Small intestine (tissue), 7 donors: ENCODE results near the gene WLS. TPM values are rescaled to one million over a fixed set of nuclear protein-coding genes. Genes with fewer than 3 reads are reported as not detected.
"Not testable (repeated sequence)": the region's sequence is repeated elsewhere in the genome, so short reads cannot be mapped to it uniquely, and the experiment has no call there.

Experiments
- DNase-seq, 2 donors: peaks; one replicate each; pipeline versions ENCODE4 v3.0.0 to v3.0.0-alpha.2; 2013
- FAIRE-seq: peaks from 2 replicates; lab custom pipeline; 2012; peaks lifted over from hg19 to GRCh38; lab: Jason Lieb, UNC
- H3K27ac ChIP-seq, 3 donors: one replicate each; pipeline ENCODE4 v1.5.1; 2013; ENCODE audit warnings: low read length in 2 of 3, mild to moderate bottlenecking in 2 of 3, control low read depth in 1 of 3, inconsistent platforms in 1 of 3, low read depth in 1 of 3, moderate library complexity in 1 of 3
- H3K27me3 ChIP-seq, 3 donors: one replicate each; pipeline ENCODE4 v1.6.1; 2013; ENCODE audit warnings: low read length in 3 of 3, inconsistent platforms in 1 of 3; ENCODE audit not compliant: control insufficient read depth in 3 of 3, insufficient read depth in 3 of 3
- H3K36me3 ChIP-seq, 3 donors: one replicate each; pipeline ENCODE4 v1.6.1; 2013; ENCODE audit warnings: low read length in 3 of 3, inconsistent platforms in 1 of 3, low read depth in 1 of 3, mild to moderate bottlenecking in 1 of 3, moderate library complexity in 1 of 3; ENCODE audit not compliant: control insufficient read depth in 3 of 3, insufficient read depth in 2 of 3
- H3K4me1 ChIP-seq, 3 donors: one replicate each; pipeline ENCODE4 v1.6.1; 2013; ENCODE audit warnings: low read length in 2 of 3, inconsistent platforms in 1 of 3, low read depth in 1 of 3, mild to moderate bottlenecking in 1 of 3, moderate library complexity in 1 of 3; ENCODE audit not compliant: control insufficient read depth in 3 of 3, insufficient read depth in 2 of 3
- H3K4me3 ChIP-seq, 3 donors: one replicate each; pipeline ENCODE4 v1.5.1; 2013; ENCODE audit warnings: low read length in 3 of 3, control low read depth in 1 of 3, inconsistent platforms in 1 of 3, low read depth in 1 of 3, mild to moderate bottlenecking in 1 of 3, moderate library complexity in 1 of 3
- H3K9me3 ChIP-seq, 2 donors: one replicate each; pipeline ENCODE4 v1.6.1; 2013; ENCODE audit warnings: low read depth in 1 of 2, low read length in 1 of 2; ENCODE audit not compliant: control insufficient read depth in 2 of 2, insufficient read depth in 1 of 2
- WGBS, 3 donors: extraction: QIAGEN DNeasy Blood & Tissue Kit; methylation state at CpG; one replicate each; pipeline ENCODE4 v1.1.7; 2013; 5-methylcytosine and 5-hydroxymethylcytosine counted together
- polyA plus RNA-seq, 4 donors: library from polyadenylated mRNA; stranded (reverse) in 3 of 4; unstranded in 1 of 4; fragments of 200-250 nt in 3 of 4; fragments of 120-200 nt in 1 of 4; gene quantifications; one replicate each; pipeline versions ENCODE4 v1.2.1 to v1.2.3, GENCODE V29; 2013
- donor health status: healthy with polysubstance abuse.
- donor health status: control.
- donor health status: control.
- donor health status: Bipolar disorder and iron deficiency.
- donor health status: healthy.

Gene WLS
- polyA plus RNA-seq, 4 donors: 2.2 to 58.0 (median 22.5) TPM

DNA sequence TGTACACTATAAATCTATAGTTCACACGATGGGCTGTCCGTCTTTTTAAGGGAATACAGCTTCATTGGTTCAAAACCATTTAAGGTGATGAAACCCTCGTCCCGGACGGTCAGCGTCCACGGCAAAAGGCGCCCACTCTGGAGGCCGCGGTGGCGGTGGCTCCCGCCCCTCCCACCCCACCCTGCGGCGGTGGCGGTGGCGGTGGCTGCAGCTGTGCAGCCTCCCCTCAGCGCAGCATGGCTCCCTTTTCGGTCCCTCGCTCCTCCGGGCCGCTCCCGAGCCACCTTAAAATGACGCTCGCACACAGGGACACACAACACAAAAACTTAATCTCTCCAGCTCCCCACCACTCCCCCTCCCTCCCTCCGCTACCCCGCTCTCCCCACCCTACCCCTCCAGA lies 69.1 kb downstream of the WLS start:
- DNase-seq (no peak), FAIRE-seq (no peak)
- H3K36me3 ChIP-seq: peaks cover 0 to 14% (median 0%) of the 10 kb centered on the region in 3 donors
- H3K27ac ChIP-seq: no peak overlapping the region
- no peaks in the 10 kb centered on the region for H3K9me3 ChIP-seq
- 97 to 99% (median 97%) methylated on average over 25 to 26 of the region's 26 CpGs for WGBS, 3 donors
- H3K4me3 ChIP-seq: no peak overlapping the region
- H3K4me1 ChIP-seq: no peaks in the 10 kb centered on the region
- H3K27me3 ChIP-seq: no peaks in the 10 kb centered on the region

DNA sequence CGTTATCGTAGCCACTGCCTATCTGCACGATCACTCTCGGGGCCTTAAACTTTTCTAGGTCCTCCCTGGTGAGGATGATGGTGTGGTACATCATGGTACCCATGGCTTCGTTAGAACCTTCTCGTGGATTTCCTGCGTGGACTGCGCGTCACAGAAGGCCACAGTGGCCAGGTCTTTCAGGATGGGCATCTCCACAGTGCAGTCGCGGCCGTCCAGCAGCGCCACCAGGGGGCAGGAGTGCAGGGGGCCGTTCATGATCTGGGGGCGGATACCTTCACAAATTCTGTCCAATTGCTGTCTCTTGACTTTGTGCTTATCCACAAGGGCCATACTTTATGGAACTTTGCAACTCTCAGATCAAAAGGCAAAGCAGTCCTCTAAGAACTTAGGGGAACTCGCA lies 69.6 kb downstream of the WLS start:
- peaks cover 0 to 14% (median 2%) of the 10 kb centered on the region in 3 donors for H3K36me3 ChIP-seq
- no peak for FAIRE-seq
- WGBS, 3 donors: 93 to 95% (median 94%) methylated on average over 16 of the region's 16 CpGs

DNA sequence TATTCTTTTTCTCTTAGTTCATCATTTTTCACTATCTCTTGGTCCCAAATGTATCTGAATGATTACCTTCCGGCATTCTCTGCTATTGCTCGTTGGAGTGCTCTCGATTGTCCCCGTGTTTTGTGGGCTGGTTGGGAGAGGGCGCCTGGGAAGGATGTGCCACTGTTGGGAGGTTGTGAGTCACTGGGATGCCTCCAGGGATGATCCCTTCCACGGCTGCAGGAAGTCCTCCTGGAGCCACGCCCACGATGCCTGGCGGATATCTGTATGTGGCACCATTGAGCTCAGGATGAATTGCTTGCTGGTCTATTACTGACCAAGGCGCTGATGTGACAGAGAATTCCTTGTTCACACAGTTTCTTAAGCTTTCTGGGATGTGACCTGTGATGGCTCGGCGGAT lies 70.7 kb downstream of the WLS start:
- H3K36me3 ChIP-seq: peaks cover 0 to 17% (median 2%) of the 10 kb centered on the region in 3 donors
- not testable (repeated sequence) for FAIRE-seq, H3K4me3 ChIP-seq, H3K4me1 ChIP-seq, DNase-seq, H3K27me3 ChIP-seq, H3K9me3 ChIP-seq, H3K27ac ChIP-seq
- 90 to 92% (median 91%) methylated on average over 12 of the region's 12 CpGs for WGBS, 3 donors

More for the DNA sequence above, 69.6 kb downstream of the WLS start:
- Histone ChIP-seq H3K4me3 (no peak overlapping the region), H3K9me3 (no peaks in the 10 kb centered on the region), H3K27me3 (no peaks in the 10 kb centered on the region), H3K27ac (no peak overlapping the region), H3K4me1 (no peaks in the 10 kb centered on the region)
- no peak for DNase-seq

DNA sequence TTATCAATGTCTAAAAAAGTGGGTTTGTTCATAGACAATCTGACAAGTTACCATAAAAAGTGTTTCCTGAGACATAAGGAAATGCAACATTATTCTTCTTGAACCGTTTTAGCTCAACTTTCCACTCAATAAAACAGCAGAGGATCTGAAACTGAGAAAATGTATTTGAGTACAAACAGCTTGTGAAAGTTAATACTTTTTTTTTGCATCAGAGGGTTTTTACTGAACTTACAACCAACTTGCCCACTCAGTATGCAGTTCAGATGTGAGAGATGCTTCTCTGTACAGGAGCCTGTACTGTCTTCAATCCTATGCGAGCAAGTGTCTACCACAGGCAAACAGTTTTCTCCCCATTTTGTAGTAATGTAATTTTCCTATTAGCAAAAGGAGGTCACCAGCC lies 71.4 kb downstream of the WLS start:
- WGBS, 3 donors: 60 to 89% (median 75%) methylated on average over 2 of the region's 2 CpGs
- not testable (repeated sequence) for DNase-seq, H3K4me1 ChIP-seq, H3K27me3 ChIP-seq, H3K9me3 ChIP-seq, H3K4me3 ChIP-seq, H3K27ac ChIP-seq
- peaks cover 0 to 20% (median 2%) of the 10 kb centered on the region in 3 donors for H3K36me3 ChIP-seq
- FAIRE-seq: peak; percentile 98

DNA sequence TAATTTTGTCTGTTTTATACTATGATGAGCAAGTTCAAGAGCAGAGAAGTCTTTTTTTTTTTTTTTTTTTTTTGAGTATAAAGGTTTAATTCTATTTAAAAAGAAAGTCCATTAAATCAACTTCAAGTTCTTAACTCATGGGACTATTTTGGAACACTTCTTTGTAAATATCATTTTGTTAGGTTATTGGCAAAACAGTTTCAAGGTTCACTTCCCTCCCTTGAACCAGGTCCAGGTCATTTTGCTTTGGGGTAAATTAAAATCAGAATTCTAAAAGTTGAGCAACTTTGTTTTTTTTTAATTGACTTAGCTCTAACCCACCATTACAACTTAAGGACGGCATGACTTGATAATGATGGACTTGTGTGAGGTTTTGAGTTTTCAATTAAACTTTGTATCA lies 72.3 kb downstream of the WLS start:
- Histone ChIP-seq H3K9me3 (no peaks in the 10 kb centered on the region), H3K36me3 (peaks cover 0 to 21% (median 2%) of the 10 kb centered on the region in 3 donors), H3K4me1 (no peaks in the 10 kb centered on the region), H3K27ac (no peak overlapping the region), H3K4me3 (no peak overlapping the region), H3K27me3 (no peaks in the 10 kb centered on the region)
- no peak for DNase-seq
- WGBS, 3 donors: 79 to 89% (median 88%) methylated on average over 1 of the region's 1 CpG
- FAIRE-seq: no peak

DNA sequence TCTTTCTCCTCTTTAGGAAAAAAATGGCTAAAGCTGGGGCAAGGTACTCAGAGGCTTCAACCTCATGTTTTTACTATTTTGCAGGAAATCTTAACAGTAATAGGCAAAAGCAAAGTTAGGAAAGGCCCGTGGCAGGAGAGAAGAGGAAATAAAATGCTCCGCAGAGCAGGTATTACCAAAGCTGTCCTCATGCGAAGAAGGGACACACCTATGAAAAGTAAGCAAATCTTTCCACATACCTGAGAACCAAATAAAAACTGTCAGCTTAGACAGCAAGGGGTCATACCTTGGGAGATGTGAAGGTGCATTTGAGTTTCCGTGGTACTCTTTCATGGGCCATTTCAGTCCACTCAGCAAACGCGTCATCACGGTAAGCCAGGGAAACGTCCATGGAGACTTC lies 73.5 kb downstream of the WLS start:
- H3K9me3 ChIP-seq: no peaks in the 10 kb centered on the region
- FAIRE-seq (no peak), DNase-seq (no peak)
- no peaks in the 10 kb centered on the region for H3K27me3 ChIP-seq
- H3K4me3 ChIP-seq: no peak overlapping the region
- 86 to 93% (median 92%) methylated on average over 8 of the region's 8 CpGs for WGBS, 3 donors
- peaks cover 0 to 21% (median 2%) of the 10 kb centered on the region in 3 donors for H3K36me3 ChIP-seq
- H3K4me1 ChIP-seq: no peaks in the 10 kb centered on the region
- H3K27ac ChIP-seq: no peak overlapping the region

DNA sequence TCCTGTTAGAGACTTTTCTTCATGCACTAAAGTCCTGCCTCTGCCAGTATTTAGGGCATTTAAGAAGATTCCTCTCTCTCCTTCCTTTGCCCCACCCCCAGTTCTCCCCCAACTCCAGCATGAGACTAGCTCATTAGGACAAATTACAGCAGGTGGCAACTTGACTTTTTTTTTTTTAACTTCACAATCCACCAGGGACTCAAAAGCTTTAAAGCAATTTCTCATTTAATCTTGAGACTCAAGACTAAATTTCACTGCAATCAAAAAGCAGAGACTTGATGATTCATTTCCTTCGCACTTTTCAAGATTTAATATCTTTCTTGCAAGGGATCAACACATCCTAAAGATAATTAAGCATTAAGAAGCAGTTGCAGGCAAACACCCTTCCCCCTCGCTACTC lies 74.9 kb downstream of the WLS start:
- Histone ChIP-seq H3K9me3 (no peaks in the 10 kb centered on the region), H3K4me3 (no peak overlapping the region), H3K27me3 (no peaks in the 10 kb centered on the region), H3K27ac (no peak overlapping the region), H3K4me1 (no peaks in the 10 kb centered on the region), H3K36me3 (peaks cover 0 to 23% (median 2%) of the 10 kb centered on the region in 3 donors)
- 83 to 93% (median 92%) methylated on average over 2 of the region's 2 CpGs for WGBS, 3 donors
- no peak for DNase-seq
- FAIRE-seq: no peak

DNA sequence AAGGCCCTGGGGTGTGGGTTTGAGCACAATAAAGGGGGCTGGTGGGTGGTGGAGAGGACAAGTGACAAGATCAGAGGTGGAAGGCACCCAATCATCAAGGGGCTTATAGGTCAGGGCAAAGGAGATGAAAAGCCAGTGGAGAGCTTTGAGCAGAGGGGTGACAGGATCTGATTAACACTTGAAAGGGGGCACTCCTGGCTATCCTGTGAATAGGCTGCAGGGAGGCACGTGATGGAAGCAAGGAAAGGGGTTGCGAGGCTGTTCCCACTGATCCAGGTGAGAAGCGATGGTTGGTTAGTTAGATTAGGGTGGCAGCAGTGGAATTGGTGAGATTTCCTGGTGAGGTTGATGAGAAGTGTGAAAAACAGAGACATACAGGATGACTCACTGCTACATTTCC lies 80.6 kb downstream of the WLS start:
- Histone ChIP-seq H3K4me1 (no peaks in the 10 kb centered on the region), H3K36me3 (peaks cover 0 to 44% (median 2%) of the 10 kb centered on the region in 3 donors), H3K9me3 (no peaks in the 10 kb centered on the region), H3K27me3 (no peaks in the 10 kb centered on the region), H3K4me3 (no peak overlapping the region), H3K27ac (no peak overlapping the region)
- 82 to 93% (median 87%) methylated on average over 3 of the region's 3 CpGs for WGBS, 3 donors
- DNase-seq: no peak
- no peak for FAIRE-seq

DNA sequence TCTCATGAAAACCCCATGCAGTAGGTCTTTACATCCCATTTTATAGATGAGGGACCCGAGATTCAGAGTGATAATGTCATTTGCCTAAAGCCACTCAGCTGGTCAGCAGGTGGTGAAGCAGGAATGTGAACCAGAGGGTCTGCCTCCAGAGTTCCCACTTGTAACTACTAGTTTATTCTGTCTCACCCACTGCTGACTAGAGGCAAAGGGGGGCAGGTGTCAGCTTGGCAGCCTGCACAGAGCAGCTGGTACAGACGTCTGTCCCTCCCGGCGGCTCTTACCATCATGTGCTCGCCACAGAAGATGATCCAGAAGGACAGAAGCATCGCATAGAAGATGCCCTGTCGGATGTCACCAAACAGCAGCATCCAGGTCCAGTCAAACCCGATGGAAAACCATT lies 82.4 kb downstream of the WLS start:
- WGBS, 3 donors: 83 to 91% (median 88%) methylated on average over 8 of the region's 8 CpGs
- Histone ChIP-seq H3K27me3 (no peaks in the 10 kb centered on the region), H3K27ac (no peak overlapping the region), H3K4me1 (peaks cover 2 to 4% (median 3%) of the 10 kb centered on the region in 3 donors), H3K9me3 (no peaks in the 10 kb centered on the region), H3K4me3 (no peak overlapping the region), H3K36me3 (peaks cover 0 to 46% (median 2%) of the 10 kb centered on the region in 3 donors)
- FAIRE-seq: no peak
- no peak for DNase-seq
